NB4 (cell line): ENCODE results near the gene AFG1L.

ENCODE experiments used
- DNase-seq: peaks from one replicate; pipeline ENCODE4 v3.0.0; 2010; ENCODE audit warnings: low read depth
- H3K4me3 ChIP-seq: one replicate; pipeline ENCODE4 v1.5.1; 2011; ENCODE audit warnings: mild to moderate bottlenecking, low read depth, low read length, moderate library complexity
- MYC ChIP-seq: IDR thresholded peaks from 2 replicates; pipeline ENCODE4 v1.6.1; 2011; ENCODE audit warnings: low read depth, low read length
- POLR2A ChIP-seq: IDR thresholded peaks from 2 replicates; pipeline ENCODE4 v1.6.1; 2011; ENCODE audit warnings: mild to moderate bottlenecking; ENCODE audit not compliant: insufficient read length; ENCODE audit errors: extremely low read depth
- TF ChIP-seq, protein P1 (sequence below): IDR thresholded peaks from one replicate; pipeline ENCODE4 v1.5.1; 2012; ENCODE audit warnings: low read depth, low read length
- TF ChIP-seq, protein P2 (sequence below): IDR thresholded peaks from 2 replicates; pipeline ENCODE4 v1.6.1; 2011; ENCODE audit warnings: low read depth, low read length

AFG1L gene

DNA sequence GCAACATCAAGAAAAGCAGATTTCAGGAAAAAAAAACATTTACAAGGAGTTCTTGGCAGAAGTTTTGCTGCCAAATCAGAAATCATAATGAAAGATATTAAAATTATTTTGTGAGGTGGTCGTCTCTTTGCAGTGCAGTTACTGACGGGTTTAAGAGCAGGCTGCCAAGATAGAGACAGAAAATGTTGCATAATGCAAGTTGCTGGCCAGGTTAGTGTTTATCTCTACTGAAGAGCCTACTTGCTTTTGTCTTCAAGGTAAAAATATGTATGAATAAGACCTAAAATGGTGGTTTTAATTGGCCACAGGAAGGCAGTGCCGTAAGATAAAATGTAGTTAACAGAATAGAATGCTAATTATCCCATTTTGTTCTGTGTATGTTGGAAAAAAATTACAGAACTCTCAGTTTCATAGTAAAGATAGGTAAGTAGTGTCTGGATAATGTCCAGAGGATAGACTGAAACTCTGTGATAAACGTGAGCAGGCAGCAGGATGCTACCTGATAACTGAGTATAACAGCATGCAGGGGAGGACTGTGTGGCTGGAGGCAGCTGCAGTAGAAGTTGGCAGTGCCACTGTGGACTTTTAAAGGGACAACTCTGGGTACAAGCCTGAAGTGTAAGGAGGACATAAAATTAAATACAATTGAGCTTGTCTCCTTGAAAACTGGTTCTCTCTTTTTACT is 279.7 kb downstream of the AFG1L start:
- no peak overlapping the region for H3K4me3 ChIP-seq
- no peak for DNase-seq
- TF ChIP-seq MYC (no peak), POLR2A (no peak)
- TF ChIP-seq, protein P1, sequence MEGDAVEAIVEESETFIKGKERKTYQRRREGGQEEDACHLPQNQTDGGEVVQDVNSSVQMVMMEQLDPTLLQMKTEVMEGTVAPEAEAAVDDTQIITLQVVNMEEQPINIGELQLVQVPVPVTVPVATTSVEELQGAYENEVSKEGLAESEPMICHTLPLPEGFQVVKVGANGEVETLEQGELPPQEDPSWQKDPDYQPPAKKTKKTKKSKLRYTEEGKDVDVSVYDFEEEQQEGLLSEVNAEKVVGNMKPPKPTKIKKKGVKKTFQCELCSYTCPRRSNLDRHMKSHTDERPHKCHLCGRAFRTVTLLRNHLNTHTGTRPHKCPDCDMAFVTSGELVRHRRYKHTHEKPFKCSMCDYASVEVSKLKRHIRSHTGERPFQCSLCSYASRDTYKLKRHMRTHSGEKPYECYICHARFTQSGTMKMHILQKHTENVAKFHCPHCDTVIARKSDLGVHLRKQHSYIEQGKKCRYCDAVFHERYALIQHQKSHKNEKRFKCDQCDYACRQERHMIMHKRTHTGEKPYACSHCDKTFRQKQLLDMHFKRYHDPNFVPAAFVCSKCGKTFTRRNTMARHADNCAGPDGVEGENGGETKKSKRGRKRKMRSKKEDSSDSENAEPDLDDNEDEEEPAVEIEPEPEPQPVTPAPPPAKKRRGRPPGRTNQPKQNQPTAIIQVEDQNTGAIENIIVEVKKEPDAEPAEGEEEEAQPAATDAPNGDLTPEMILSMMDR = no peak
- TF ChIP-seq, protein P2, sequence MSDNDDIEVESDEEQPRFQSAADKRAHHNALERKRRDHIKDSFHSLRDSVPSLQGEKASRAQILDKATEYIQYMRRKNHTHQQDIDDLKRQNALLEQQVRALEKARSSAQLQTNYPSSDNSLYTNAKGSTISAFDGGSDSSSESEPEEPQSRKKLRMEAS = no peak
